Right lobe of liver (tissue), 6 donors: ENCODE measurements around the gene PPP2R5C. TPM values are rescaled to one million over a fixed set of nuclear protein-coding genes. Genes with fewer than 3 reads are reported as not detected.

ENCODE experiments used
- ATAC-seq, 4 donors: fragments of 200-7000 bp; cut with Tn5 transposase; one replicate each; pipeline ENCODE4 v1.9.1; 2020; ENCODE audit warnings: mild to moderate bottlenecking in 4 of 4, moderate library complexity in 4 of 4
- DNase-seq, 3 donors: peaks; one replicate each; pipeline ENCODE4 v3.0.0-alpha.2; 2020
- H3K27ac ChIP-seq, 3 donors: fragments of 200-600 bp; one replicate each; pipeline ENCODE4 v1.8.0; 2022
- H3K27me3 ChIP-seq, 2 donors: fragments of 200-600 bp; one replicate each; pipeline ENCODE4 v1.8.0; 2022
- H3K36me3 ChIP-seq, 4 donors: fragments of 200-600 bp; sonication (generic) in 1 of 4; one replicate each; pipeline versions ENCODE4 v1.5.1 to v1.8.0; 2017 to 2022; ENCODE audit warnings: control low read depth in 1 of 4
- H3K4me1 ChIP-seq, 4 donors: fragments of 200-600 bp; sonication (generic) in 1 of 4; one replicate each; pipeline versions ENCODE4 v1.5.1 to v1.8.0; 2017 to 2022; ENCODE audit warnings: control low read depth in 1 of 4
- H3K4me3 ChIP-seq, 3 donors: fragments of 200-600 bp; one replicate each; pipeline ENCODE4 v1.8.0; 2022
- H3K9me3 ChIP-seq, 4 donors: fragments of 200-600 bp; sonication (generic) in 1 of 4; one replicate each; pipeline versions ENCODE4 v1.5.1 to v1.8.0; 2017 to 2022; ENCODE audit warnings: control low read depth in 1 of 4
- POLR2A ChIP-seq: fragments of 450-650 bp; IDR thresholded peaks from one replicate; pipeline ENCODE4 v1.6.1; 2017; ENCODE audit warnings: antibody characterized with exemption, mild to moderate bottlenecking
- WGBS: methylation state at CpG from one replicate; pipeline ENCODE4 v1.1.6; 2018; ENCODE audit warnings: low coverage, low lambda C conversion rate; ENCODE audit not compliant: insufficient coverage; ENCODE audit errors: missing lambda C conversion rate; 5-methylcytosine and 5-hydroxymethylcytosine counted together
- intact Hi-C, 2 donors: fragments of 100-400 bp; cut with DNase I; formaldehyde crosslinking; loops; one replicate each; pipeline versions ENCODE4 v1.11.2 to v1.14.1; 2022
- total RNA-seq, 6 experiments: library from RNA; depleted of rRNA in 2 of 6; stranded (reverse); fragments of >200 nt in 2 of 6; fragmentation: NEBNext Ultra II Directional in 3 of 6; extraction: Animal tissue kit (Norgen Biotek cat#: 25700) in 3 of 6; gene quantifications; one replicate each; pipeline versions ENCODE4 v1.1.0 to v1.2.4, GENCODE V29; 2016 to 2023
- TF ChIP-seq, protein P1 (sequence below), 4 donors: fragments of 200-600 bp in 3 of 4; fragments of 450-650 bp in 1 of 4; IDR thresholded peaks; one replicate each; pipeline versions ENCODE4 v1.5.1 to v1.8.0; 2016 to 2022; ENCODE audit warnings: antibody characterized with exemption in 4 of 4, mild to moderate bottlenecking in 2 of 4
- donor health status: DM: no; HTN: yes; CAD: no.
- donor health status: DM: no; HTN: no; CAD: no.
- donor health status: DM: no; HTN: no; CAD: no.
- donor health status: DM: no; HTN: yes; CAD: no.
- donor health status: DM: no; HTN: yes; CAD: no.

PPP2R5C gene
- total RNA-seq, 6 experiments from 2014 or later: 44.9 to 74.5 (median 55.3) TPM

GRCh38 chr14:101963656-101964296, 202.3 kb downstream of the PPP2R5C start:
- 49% methylated on average over 14 of the region's 20 CpGs for WGBS
- DNase-seq: peak in 1 of 3 donors; percentile 45
- TF ChIP-seq, protein P1, sequence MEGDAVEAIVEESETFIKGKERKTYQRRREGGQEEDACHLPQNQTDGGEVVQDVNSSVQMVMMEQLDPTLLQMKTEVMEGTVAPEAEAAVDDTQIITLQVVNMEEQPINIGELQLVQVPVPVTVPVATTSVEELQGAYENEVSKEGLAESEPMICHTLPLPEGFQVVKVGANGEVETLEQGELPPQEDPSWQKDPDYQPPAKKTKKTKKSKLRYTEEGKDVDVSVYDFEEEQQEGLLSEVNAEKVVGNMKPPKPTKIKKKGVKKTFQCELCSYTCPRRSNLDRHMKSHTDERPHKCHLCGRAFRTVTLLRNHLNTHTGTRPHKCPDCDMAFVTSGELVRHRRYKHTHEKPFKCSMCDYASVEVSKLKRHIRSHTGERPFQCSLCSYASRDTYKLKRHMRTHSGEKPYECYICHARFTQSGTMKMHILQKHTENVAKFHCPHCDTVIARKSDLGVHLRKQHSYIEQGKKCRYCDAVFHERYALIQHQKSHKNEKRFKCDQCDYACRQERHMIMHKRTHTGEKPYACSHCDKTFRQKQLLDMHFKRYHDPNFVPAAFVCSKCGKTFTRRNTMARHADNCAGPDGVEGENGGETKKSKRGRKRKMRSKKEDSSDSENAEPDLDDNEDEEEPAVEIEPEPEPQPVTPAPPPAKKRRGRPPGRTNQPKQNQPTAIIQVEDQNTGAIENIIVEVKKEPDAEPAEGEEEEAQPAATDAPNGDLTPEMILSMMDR (IDR thresholded peaks at IDR 0.05): no peak
- TF ChIP-seq POLR2A: no peak
- no peak for ATAC-seq
- H3K9me3 ChIP-seq: no peaks in the 10 kb centered on the region
- no peaks in the 10 kb centered on the region for H3K36me3 ChIP-seq
- H3K4me1 ChIP-seq: peaks cover 0 to 32% (median 6%) of the 10 kb centered on the region in 4 donors
- peak overlapping the region in 1 of 3 donors; percentile 99 for H3K4me3 ChIP-seq
- H3K27me3 ChIP-seq: no peaks in the 10 kb centered on the region
- H3K27ac ChIP-seq: no peak overlapping the region
- intact Hi-C loops: no loop called here

DNA sequence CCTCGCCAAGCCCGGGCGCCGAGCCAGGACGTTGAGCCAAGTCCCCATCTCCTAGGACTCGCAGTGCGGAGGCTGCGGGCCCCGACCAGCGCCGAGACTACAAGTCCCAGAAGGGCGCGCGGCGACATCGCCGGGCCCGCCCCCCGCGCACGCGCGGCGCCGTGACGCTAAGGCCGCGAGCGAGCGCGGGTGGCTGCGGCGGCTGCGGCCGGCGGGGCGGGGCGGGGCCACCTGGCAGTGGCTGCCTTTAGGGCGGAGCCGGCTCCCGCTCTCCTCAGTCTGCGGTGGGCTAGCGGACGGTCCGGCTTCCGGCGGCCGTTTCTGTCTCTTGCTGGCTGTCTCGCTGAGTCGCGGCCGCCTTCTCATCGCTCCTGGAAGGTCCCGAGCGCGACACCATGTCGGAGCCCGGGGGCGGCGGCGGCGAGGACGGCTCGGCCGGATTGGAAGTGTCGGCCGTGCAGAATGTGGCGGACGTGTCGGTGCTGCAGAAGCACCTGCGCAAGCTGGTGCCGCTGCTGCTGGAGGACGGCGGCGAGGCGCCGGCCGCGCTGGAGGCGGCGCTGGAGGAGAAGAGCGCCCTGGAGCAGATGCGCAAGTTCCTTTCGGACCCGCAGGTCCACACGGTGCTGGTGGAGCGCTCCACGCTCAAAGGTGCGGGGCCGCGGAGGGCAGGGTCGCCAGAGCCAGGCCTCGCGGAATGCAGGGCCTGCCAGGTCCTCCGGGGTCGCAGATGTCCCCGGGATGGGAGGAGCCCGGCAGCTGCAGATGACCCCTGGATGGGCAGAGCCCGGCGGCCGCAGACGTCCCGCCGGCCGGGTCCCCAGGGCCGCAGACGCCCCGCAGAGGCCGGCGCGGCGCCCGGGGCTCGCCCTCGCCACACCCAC, 203.0 kb downstream of the PPP2R5C start, which contains the start of gene DYNC1H1:
DYNC1H1 (plus strand) TSS at position 277 of the 884 bp plus-strand sequence; CDS start at position 396, 119 bp downstream.
- ATAC-seq (peak; percentile 84 to 94 (median 90)), DNase-seq (peak; percentile 94 to 96 (median 96))
- Histone ChIP-seq H3K9me3 (no peaks in the 10 kb centered on the region), H3K27ac (peak within 1 kb of the TSS; percentile 85 to 93 (median 86)), H3K27me3 (no peaks in the 10 kb centered on the region), H3K4me1 (peaks cover 0 to 32% (median 6%) of the 10 kb centered on the region in 4 donors), H3K36me3 (no peaks in the 10 kb centered on the region), H3K4me3 (peak within 1 kb of the TSS; percentile 97 to 99 (median 98))
- no CpG with 5 or more reads among the region's 115 CpGs for WGBS
- TF ChIP-seq POLR2A: peak; percentile 99
- TF ChIP-seq, protein P1 (IDR thresholded peaks at IDR 0.05): no peak
- intact Hi-C loops: no loop called here

GRCh38 chr14:101965181-101965544, 203.7 kb downstream of the PPP2R5C start:
- DNase-seq: peak; percentile 68 to 78 (median 76)

More at GRCh38 chr14:101965181-101965544, 203.7 kb downstream of the PPP2R5C start:
- intact Hi-C loops: no loop called here
- WGBS: no CpG with 5 or more reads among the region's 28 CpGs
- H3K4me1 ChIP-seq: peaks cover 0 to 32% (median 6%) of the 10 kb centered on the region in 4 donors
- H3K27me3 ChIP-seq: no peaks in the 10 kb centered on the region
- peak; percentile 48 to 60 (median 56) for ATAC-seq
- TF ChIP-seq POLR2A: no peak
- TF ChIP-seq, protein P1 (IDR thresholded peaks at IDR 0.05): no peak
- H3K9me3 ChIP-seq: no peaks in the 10 kb centered on the region
- H3K27ac ChIP-seq: peak overlapping the region; percentile 85 to 93 (median 86)
- H3K4me3 ChIP-seq: peak overlapping the region; percentile 97 to 99 (median 98)
- H3K36me3 ChIP-seq: no peaks in the 10 kb centered on the region
